BLaER1 (cell line): ENCODE data around the gene EXOC3.
"Not testable (repeated sequence)": the region's sequence is repeated elsewhere in the genome, so short reads cannot be mapped to it uniquely, and the experiment has no call there.

ENCODE experiments used
- H3K27ac ChIP-seq: shearing (Covaris generic); formaldehyde crosslinking; 2 replicates; pipeline ENCODE4 v1.8.1; 2022
- H3K27me3 ChIP-seq: shearing (Covaris generic); formaldehyde crosslinking; 2 replicates; pipeline ENCODE4 v1.8.1; 2022
- H3K36me3 ChIP-seq: shearing (Covaris generic); formaldehyde crosslinking; 2 replicates; pipeline ENCODE4 v1.8.1; 2022
- H3K4me1 ChIP-seq: shearing (Covaris generic); formaldehyde crosslinking; 2 replicates; pipeline ENCODE4 v1.8.1; 2022
- H3K4me2 ChIP-seq: shearing (Covaris generic); formaldehyde crosslinking; 2 replicates; pipeline ENCODE4 v1.8.1; 2022
- H3K4me3 ChIP-seq: shearing (Covaris generic); formaldehyde crosslinking; 2 replicates; pipeline ENCODE4 v1.8.1; 2022
- H3K9ac ChIP-seq: shearing (Covaris generic); formaldehyde crosslinking; 2 replicates; pipeline ENCODE4 v1.8.1; 2022
- H3K9me3 ChIP-seq: shearing (Covaris generic); formaldehyde crosslinking; 2 replicates; pipeline ENCODE4 v1.8.1; 2022
- H4K20me1 ChIP-seq: shearing (Covaris generic); formaldehyde crosslinking; 2 replicates; pipeline ENCODE4 v1.8.1; 2022
- Cebpa-rat ChIP-seq: shearing (Covaris generic); IDR thresholded peaks from 2 replicates; pipeline ENCODE4 v1.8.1; 2022

The EXOC3 gene

DNA sequence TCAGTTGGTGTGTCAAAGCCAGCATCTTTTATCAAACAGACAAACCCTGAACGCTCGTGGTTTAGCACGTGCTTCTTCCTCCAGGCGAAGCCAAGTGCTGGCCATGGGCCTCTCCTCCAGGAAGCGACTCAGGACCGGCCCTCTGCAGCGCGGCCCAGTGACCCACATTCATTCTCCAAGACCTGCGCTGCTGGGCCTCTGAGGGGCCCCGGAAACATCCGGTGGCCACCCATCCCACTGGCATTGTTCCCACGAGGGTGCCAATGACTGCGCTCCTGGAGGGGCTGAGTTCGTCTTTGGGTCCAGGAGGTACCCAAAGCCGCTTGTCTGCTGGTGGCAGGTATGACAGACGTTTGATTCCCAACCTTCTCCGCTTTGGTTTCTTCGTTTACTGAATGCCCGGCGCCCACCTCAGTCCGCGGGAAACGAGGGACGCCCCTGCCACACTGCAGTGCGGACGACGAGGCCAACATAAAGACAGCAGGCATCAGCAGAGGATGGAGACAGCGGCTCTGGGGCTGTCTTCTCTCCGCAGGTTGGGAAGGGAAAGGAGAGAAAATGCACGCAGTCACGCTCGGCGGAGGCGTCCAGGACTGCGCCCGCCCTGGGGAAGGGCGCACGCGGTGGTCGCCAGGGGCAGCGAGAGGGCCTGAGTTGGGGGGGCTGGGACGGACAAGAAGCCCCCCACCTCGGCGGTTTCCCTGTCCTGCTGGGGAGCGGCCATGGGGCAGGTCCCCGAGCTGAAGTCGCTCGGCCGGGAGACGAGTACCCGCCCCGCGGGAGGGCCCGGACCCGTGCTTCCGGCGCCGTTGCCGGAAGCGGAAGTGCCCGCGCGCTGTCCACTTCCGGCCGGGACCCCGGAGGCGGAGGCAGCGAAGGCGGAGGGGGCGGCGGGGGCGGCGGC, at the start of gene EXOC3:
Gene EXOC3 (plus strand): TSS at position 842 of the 904 bp plus-strand sequence. CDS start 3,030 bp downstream, outside the sequence.
- H3K4me3 ChIP-seq: peak within 1 kb of the TSS; percentile 94
- no peak for TF ChIP-seq Cebpa-rat
- H3K27me3 ChIP-seq: no peaks in the 10 kb centered on the region
- H3K4me2 ChIP-seq: peak within 1 kb of the TSS; percentile 94
- peaks cover 40% of the 10 kb centered on the region for H4K20me1 ChIP-seq
- peaks cover 62% of the 10 kb centered on the region for H3K4me1 ChIP-seq
- no peaks in the 10 kb centered on the region for H3K9me3 ChIP-seq
- peak within 1 kb of the TSS; percentile 91 for H3K9ac ChIP-seq
- H3K36me3 ChIP-seq: peaks cover 22% of the 10 kb centered on the region
- peak within 1 kb of the TSS; percentile 93 for H3K27ac ChIP-seq

DNA sequence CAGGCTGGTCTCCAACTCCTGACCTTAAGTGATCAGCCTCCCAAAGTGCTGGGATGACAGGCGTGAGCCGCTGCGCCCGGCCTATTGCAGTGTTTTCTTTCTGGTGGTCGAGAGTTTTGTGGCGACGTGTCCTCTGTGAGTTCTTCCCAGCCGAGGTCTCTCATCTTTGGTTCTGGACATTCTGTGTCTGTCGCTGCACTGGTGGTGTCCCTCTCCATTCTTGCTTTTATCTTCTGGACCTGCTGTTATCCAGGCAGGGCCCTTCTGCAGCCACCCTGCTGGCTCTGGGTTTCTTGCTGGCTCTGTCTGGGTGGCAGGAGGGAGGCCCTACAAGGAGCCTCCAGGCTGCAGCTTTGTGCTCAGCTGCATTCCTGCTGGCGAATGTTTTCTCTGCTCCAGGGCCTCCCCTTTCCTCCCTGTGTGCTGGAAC, 49.1 kb upstream of the EXOC3 start:
- Histone ChIP-seq H3K4me2 (peak overlapping the region; percentile 87), H4K20me1 (no peaks in the 10 kb centered on the region), H3K36me3 (no peaks in the 10 kb centered on the region), H3K27ac (peak overlapping the region; percentile 82; the same call in 1 of the 2 replicates), H3K27me3 (no peaks in the 10 kb centered on the region), H3K4me3 (no peak overlapping the region), H3K4me1 (peaks cover 89% of the 10 kb centered on the region), H3K9ac (peak overlapping the region; percentile 74), H3K9me3 (no peaks in the 10 kb centered on the region)
- TF ChIP-seq Cebpa-rat: no peak

DNA sequence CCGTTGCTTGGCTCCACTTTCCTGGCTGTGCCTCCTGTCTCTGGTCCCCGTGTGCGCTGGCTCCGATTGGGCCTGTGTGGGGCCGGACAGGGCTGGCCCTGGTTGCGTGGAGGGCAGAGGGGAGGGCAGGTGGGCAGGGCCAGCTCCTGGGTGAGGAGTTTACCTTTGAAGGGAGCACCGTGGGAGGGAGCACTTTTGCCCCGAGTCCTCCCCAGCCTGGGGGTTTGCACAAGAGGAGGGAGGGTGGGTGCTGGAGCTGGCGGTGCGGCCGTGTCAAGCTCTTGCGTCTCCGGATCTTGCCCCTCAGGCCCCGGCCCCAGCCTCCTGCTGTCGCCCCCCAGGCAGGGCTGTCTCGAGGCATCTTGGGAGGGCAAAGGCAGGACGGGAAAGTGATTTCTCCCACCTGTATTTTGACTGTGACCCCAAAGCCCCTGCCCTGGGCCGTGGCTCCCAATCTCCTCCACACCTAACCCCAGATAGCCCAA, 48.3 kb upstream of the EXOC3 start:
- Histone ChIP-seq H3K9ac (peak overlapping the region; percentile 59), H3K27ac (peak overlapping the region; percentile 72), H3K4me2 (peak overlapping the region; percentile 70), H3K4me1 (peaks cover 89% of the 10 kb centered on the region), H4K20me1 (no peaks in the 10 kb centered on the region), H3K9me3 (no peaks in the 10 kb centered on the region), H3K36me3 (no peaks in the 10 kb centered on the region), H3K4me3 (no peak overlapping the region), H3K27me3 (no peaks in the 10 kb centered on the region)
- TF ChIP-seq Cebpa-rat: no peak

DNA sequence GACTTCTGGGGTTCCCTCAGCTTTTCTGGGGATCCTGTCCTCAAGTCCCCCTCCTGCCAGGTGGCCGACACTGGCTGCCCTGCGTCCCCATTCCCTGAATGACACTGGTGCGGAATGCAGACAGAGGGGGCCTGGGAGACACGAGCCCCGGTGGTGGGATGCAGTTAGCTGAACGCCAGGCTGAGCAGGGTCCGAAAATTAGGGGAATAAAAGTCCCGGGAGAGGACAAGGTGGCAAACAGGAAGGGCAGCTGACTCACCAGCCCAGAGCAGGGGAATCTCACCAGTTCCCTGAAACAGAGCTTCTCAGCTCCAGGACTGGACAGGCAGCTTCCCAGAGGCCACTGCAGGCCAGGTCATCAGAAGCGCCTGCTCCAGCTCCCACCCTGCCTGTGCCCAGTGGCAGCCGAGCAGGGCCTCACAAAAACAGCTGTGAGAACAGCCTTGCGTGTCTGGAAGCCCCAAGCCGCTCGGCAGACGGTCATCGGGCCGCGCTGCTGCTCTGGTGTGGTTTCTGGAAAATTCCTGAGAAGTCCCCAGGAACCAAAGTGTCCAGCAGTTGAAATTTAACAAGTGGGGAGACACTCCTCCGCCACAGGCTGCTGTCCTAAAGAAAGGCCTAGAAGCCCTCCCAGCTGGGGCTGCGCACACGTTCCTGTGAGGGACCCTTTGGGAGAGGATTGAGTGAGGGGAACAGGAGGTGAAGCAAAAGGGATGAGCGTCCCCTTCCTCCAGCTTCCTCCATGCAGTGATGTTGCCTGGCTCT, 47.6 kb upstream of the EXOC3 start:
- Histone ChIP-seq H3K27ac (peak overlapping the region; percentile 72), H3K36me3 (no peaks in the 10 kb centered on the region), H3K4me3 (no peak overlapping the region), H3K4me1 (peaks cover 89% of the 10 kb centered on the region), H3K9ac (peak overlapping the region; percentile 59), H3K9me3 (no peaks in the 10 kb centered on the region), H3K4me2 (peak overlapping the region; percentile 70), H3K27me3 (no peaks in the 10 kb centered on the region), H4K20me1 (no peaks in the 10 kb centered on the region)
- no peak for TF ChIP-seq Cebpa-rat

DNA sequence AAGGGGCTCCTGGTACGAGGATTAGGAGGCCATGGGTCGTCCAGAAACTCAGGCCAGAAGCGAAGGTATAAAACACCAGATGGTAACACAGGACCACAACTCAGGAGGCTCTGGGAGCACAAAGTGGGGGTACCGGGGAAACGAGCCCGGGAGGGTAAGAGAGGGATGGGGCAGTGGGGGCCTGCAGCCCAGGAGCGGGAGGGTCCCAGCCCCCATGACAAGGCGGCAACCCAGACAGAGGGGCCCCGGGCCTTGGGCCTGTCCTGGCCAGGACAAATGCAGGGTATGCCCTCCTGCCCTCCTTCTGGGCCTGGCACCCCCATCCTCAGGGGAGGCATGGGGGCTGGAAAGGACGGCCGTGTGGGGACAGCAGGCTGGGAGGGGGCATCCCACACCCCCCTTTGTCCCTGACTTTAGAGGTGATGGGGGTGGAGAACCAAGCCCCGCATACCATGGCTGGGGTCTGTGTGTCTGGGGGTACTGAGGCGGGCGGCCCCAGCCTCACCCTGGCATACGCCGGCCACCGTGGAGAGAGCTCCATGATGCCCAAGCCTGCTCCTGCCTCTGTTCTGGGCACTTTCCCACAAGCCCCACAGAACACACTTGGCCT, 47.0 kb upstream of the EXOC3 start:
- H3K4me1 ChIP-seq: peaks cover 89% of the 10 kb centered on the region
- peak overlapping the region; percentile 59; the same call in 1 of the 2 replicates for H3K9ac ChIP-seq
- no peak overlapping the region for H3K4me3 ChIP-seq
- no peaks in the 10 kb centered on the region for H3K9me3 ChIP-seq
- no peak for TF ChIP-seq Cebpa-rat
- no peaks in the 10 kb centered on the region for H3K36me3 ChIP-seq
- H3K27ac ChIP-seq: peak overlapping the region; percentile 72
- H3K27me3 ChIP-seq: no peaks in the 10 kb centered on the region
- H4K20me1 ChIP-seq: no peaks in the 10 kb centered on the region
- H3K4me2 ChIP-seq: peak overlapping the region; percentile 70

DNA sequence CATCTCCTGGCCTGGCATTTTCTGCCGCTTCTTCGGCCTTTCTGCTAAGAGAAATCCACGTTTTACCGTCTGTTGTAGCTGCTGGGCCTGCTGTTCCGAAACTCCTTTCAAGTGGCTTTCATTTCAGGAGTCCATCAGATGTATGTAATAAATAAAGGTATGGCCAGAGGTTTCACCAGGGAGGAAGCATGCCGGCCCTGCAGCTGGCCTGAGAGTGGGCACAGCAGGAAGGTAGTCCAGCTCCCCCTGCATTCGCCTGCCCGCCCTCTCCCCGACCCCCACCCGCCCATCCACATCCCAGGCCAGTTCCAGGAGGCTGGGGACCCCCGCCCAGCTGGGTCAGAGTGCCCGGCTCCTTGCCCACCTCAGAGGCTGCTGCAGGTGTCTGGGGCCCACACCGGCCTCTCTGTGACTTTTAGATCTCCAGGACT, 46.4 kb upstream of the EXOC3 start:
- no peaks in the 10 kb centered on the region for H3K9me3 ChIP-seq
- H3K4me2 ChIP-seq: no peak overlapping the region
- no peaks in the 10 kb centered on the region for H4K20me1 ChIP-seq
- H3K9ac ChIP-seq: no peak overlapping the region
- TF ChIP-seq Cebpa-rat: no peak
- no peaks in the 10 kb centered on the region for H3K36me3 ChIP-seq
- peak overlapping the region; percentile 72 for H3K27ac ChIP-seq
- no peaks in the 10 kb centered on the region for H3K27me3 ChIP-seq
- H3K4me1 ChIP-seq: peaks cover 89% of the 10 kb centered on the region
- no peak overlapping the region for H3K4me3 ChIP-seq

DNA sequence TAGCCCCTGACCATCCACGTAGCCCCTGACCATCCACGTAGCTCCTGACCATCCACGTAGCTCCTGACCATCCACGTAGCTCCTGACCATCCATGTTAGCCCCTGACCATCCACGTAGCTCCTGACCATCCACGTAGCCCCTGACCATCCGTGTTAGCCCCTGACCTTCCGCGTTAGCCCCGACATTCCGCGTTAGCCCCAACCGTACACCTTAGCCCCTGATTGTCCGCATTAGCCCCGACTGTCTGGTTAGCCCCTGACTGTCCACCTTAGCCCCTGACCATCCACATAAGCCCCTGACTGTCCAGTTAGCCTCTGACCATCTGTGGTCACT, 44.9 kb upstream of the EXOC3 start:
- not testable (repeated sequence) for H3K36me3 ChIP-seq, H4K20me1 ChIP-seq, H3K27me3 ChIP-seq, H3K9ac ChIP-seq, H3K9me3 ChIP-seq, H3K4me3 ChIP-seq
- Histone ChIP-seq H3K4me1 (peaks cover 90% of the 10 kb centered on the region), H3K27ac (peak overlapping the region; percentile 84), H3K4me2 (peak overlapping the region; percentile 95)

DNA sequence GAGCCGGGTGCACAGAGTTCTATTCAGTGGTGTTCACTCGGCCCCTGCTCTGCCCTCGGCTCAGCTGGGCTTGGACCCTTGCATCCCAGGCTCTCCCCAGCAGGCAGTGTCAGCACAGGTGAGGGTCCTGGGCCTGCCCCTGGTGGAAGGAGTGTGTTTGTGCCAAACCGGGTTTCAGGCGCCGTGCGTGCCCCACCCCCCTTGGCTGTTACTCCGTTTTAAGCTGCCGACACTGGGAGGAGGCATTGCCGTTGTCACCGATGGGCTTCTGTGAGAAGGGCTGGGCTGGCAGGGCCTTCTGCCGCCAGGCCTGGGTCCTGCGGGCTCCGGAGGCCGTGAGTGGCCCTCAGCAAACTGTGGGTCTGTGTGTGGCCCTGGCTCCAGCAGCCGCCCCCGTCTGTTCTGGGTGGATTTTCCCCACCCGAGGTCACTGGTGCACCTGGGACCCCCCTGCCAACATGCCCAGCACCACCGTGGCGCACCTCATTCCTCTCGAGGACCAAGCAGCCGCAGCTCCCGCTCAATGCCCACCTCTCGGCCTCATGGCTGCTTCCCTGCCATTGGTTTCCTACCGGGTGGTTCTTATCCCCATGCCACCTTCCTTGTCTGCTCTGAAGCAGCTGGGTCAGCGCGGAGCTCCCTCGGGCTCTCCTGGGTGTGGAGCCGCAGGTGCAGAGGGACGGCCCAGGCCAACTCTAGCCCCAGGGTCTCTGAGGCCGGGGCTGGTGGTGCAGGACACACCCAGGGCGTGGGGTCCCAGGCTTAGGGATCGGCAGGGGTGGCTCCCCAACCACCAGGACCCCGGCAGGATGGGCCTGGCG, 44.3 kb upstream of the EXOC3 start:
- Histone ChIP-seq H3K9ac (peak overlapping the region; percentile 72), H3K4me1 (peaks cover 90% of the 10 kb centered on the region), H3K27ac (peak overlapping the region; percentile 84), H3K4me2 (peak overlapping the region; percentile 95), H3K36me3 (no peaks in the 10 kb centered on the region), H3K4me3 (peak overlapping the region; percentile 51; the same call in 1 of the 2 replicates), H3K9me3 (no peaks in the 10 kb centered on the region), H4K20me1 (no peaks in the 10 kb centered on the region), H3K27me3 (no peaks in the 10 kb centered on the region)
- TF ChIP-seq Cebpa-rat: no peak
